WTC11 (cell line): ENCODE results near the gene ORM2. TPM values are rescaled to one million over a fixed set of nuclear protein-coding genes. Genes with fewer than 3 reads are reported as not detected.

ENCODE experiments used
- CREM ChIP-seq: sonication (generic); formaldehyde crosslinking; IDR thresholded peaks from 2 replicates; pipeline ENCODE4 v1.8.1; 2022; ENCODE audit warnings: mild to moderate bottlenecking, missing genetic modification reagents, moderate library complexity
- MXD4 ChIP-seq: fragments of 250-450 bp; sonication (Bioruptor Pico); IDR thresholded peaks from 2 replicates; pipeline ENCODE4 v1.8.0; 2021; ENCODE audit warnings: mild to moderate bottlenecking, moderate library complexity, borderline replicate concordance
- TEAD1 ChIP-seq: sonication (generic); formaldehyde crosslinking; IDR thresholded peaks from 2 replicates; pipeline ENCODE4 v1.8.0; 2022; ENCODE audit warnings: mild to moderate bottlenecking, missing genetic modification reagents
- ZBTB21 ChIP-seq: sonication (generic); formaldehyde crosslinking; IDR thresholded peaks from 2 replicates; pipeline ENCODE4 v1.8.1; 2023; ENCODE audit warnings: mild to moderate bottlenecking, missing genetic modification reagents, borderline replicate concordance
- ZNF317 ChIP-seq: sonication (generic); formaldehyde crosslinking; IDR thresholded peaks from 2 replicates; pipeline ENCODE4 v1.8.1; 2023; ENCODE audit warnings: low read depth, mild to moderate bottlenecking, moderate library complexity, missing genetic modification reagents, borderline replicate concordance
- ZNF396 ChIP-seq: fragments of 250-450 bp; sonication (Bioruptor Pico); IDR thresholded peaks from 2 replicates; pipeline ENCODE4 v1.8.0; 2021; ENCODE audit warnings: mild to moderate bottlenecking, moderate library complexity, borderline replicate concordance
- total RNA-seq: library from RNA; stranded (reverse); gene quantifications from 3 replicates; pipeline ENCODE4 v1.2.3, GENCODE V29; 2021
- TF ChIP-seq, protein P1 (sequence below): sonication (generic); formaldehyde crosslinking; IDR thresholded peaks from 2 replicates; pipeline ENCODE4 v1.8.0; 2023; ENCODE audit warnings: missing genetic modification reagents, mild to moderate bottlenecking, borderline replicate concordance
- TF ChIP-seq, protein P2 (sequence below): fragments of 250-450 bp; sonication (Bioruptor Pico); conservative IDR thresholded peaks from 2 replicates; pipeline ENCODE4 v1.9.0; 2021; ENCODE audit warnings: mild to moderate bottlenecking
- TF ChIP-seq, protein P3 (sequence below): sonication (generic); formaldehyde crosslinking; conservative IDR thresholded peaks from 2 replicates; pipeline ENCODE4 v1.8.1; 2022; ENCODE audit warnings: mild to moderate bottlenecking, missing genetic modification reagents
- TF ChIP-seq, protein P4 (sequence below): fragments of 250-450 bp; sonication (Bioruptor Pico); IDR thresholded peaks from 2 replicates; pipeline ENCODE4 v1.9.0; 2021; ENCODE audit warnings: mild to moderate bottlenecking, borderline replicate concordance
- TF ChIP-seq, protein P5 (sequence below): sonication (generic); formaldehyde crosslinking; IDR thresholded peaks from 2 replicates; pipeline ENCODE4 v1.8.1; 2022; ENCODE audit warnings: mild to moderate bottlenecking, missing genetic modification reagents, moderate library complexity, borderline replicate concordance
- TF ChIP-seq, protein P6 (sequence below): sonication (generic); formaldehyde crosslinking; IDR thresholded peaks from 2 replicates; pipeline ENCODE4 v1.8.1; 2023; ENCODE audit warnings: mild to moderate bottlenecking, missing genetic modification reagents, moderate library complexity
- TF ChIP-seq, protein P7 (sequence below): sonication (generic); formaldehyde crosslinking; IDR thresholded peaks from 2 replicates; pipeline ENCODE4 v1.8.1; 2022; ENCODE audit warnings: low read depth, mild to moderate bottlenecking, moderate library complexity, missing genetic modification reagents, borderline replicate concordance

Gene ORM2
- total RNA-seq, 1 experiment from 2014 or later, result 1.6 TPM

DNA sequence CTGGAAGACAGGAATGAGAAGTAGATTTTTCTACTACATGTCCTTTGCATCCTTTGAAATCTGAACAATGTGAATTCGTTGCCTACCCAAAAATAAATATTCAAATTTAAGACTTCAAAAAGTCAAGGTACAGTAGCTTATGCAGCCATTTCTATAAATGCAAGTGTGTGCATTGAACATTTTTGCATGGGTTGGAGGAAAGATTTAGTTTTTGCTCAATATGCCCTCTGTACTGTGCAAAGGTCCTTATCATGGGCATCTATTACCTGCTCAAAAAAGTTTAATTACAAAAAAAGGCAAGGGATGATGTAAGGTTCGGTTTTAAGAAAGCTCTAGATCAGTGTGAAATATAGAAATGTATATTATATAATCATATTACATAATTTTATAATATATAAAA, 35.5 kb downstream of the ORM2 start (continued):
- TF ChIP-seq, protein P1, sequence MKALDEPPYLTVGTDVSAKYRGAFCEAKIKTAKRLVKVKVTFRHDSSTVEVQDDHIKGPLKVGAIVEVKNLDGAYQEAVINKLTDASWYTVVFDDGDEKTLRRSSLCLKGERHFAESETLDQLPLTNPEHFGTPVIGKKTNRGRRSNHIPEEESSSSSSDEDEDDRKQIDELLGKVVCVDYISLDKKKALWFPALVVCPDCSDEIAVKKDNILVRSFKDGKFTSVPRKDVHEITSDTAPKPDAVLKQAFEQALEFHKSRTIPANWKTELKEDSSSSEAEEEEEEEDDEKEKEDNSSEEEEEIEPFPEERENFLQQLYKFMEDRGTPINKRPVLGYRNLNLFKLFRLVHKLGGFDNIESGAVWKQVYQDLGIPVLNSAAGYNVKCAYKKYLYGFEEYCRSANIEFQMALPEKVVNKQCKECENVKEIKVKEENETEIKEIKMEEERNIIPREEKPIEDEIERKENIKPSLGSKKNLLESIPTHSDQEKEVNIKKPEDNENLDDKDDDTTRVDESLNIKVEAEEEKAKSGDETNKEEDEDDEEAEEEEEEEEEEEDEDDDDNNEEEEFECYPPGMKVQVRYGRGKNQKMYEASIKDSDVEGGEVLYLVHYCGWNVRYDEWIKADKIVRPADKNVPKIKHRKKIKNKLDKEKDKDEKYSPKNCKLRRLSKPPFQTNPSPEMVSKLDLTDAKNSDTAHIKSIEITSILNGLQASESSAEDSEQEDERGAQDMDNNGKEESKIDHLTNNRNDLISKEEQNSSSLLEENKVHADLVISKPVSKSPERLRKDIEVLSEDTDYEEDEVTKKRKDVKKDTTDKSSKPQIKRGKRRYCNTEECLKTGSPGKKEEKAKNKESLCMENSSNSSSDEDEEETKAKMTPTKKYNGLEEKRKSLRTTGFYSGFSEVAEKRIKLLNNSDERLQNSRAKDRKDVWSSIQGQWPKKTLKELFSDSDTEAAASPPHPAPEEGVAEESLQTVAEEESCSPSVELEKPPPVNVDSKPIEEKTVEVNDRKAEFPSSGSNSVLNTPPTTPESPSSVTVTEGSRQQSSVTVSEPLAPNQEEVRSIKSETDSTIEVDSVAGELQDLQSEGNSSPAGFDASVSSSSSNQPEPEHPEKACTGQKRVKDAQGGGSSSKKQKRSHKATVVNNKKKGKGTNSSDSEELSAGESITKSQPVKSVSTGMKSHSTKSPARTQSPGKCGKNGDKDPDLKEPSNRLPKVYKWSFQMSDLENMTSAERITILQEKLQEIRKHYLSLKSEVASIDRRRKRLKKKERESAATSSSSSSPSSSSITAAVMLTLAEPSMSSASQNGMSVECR (CRISPR knock-in tag), result no peak
- TF ChIP-seq, protein P2, sequence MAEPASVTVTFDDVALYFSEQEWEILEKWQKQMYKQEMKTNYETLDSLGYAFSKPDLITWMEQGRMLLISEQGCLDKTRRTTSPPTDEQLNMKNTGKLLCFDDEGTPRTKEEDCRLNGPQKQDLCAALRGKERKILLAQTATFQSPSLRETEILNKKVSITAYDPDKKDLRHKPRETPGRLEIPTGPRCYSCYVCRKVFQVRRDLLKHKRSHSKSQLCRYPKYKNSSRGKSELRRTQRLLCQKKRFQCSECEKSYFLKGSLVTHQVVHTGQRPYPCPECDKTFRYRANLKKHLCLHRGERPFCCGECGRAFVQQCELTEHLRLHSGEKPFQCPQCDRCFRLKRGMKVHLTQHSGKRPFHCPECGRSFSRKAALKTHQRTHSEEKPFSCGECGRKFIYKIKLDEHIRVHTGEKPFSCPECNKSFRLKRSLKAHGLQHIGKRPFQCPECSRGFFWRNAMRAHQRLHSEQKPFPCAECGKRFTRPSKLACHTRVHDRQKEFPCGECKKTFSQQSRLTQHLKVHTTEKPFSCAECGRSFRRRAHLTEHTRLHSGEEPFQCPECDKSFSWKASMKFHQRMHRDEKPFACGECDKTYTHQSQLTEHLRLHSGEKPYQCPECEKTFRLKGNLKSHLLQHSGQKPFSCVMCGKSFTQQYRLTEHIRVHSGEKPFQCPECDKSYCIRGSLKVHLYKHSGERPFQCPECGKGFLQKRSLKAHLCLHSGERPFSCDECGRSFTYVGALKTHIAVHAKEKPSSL, result no peak
- TF ChIP-seq MXD4, result no peak
- TF ChIP-seq ZBTB21 (CRISPR knock-in tag), result no peak
- TF ChIP-seq, protein P3, sequence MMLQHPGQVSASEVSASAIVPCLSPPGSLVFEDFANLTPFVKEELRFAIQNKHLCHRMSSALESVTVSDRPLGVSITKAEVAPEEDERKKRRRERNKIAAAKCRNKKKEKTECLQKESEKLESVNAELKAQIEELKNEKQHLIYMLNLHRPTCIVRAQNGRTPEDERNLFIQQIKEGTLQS (CRISPR knock-in tag), result no peak
- TF ChIP-seq, protein P4, sequence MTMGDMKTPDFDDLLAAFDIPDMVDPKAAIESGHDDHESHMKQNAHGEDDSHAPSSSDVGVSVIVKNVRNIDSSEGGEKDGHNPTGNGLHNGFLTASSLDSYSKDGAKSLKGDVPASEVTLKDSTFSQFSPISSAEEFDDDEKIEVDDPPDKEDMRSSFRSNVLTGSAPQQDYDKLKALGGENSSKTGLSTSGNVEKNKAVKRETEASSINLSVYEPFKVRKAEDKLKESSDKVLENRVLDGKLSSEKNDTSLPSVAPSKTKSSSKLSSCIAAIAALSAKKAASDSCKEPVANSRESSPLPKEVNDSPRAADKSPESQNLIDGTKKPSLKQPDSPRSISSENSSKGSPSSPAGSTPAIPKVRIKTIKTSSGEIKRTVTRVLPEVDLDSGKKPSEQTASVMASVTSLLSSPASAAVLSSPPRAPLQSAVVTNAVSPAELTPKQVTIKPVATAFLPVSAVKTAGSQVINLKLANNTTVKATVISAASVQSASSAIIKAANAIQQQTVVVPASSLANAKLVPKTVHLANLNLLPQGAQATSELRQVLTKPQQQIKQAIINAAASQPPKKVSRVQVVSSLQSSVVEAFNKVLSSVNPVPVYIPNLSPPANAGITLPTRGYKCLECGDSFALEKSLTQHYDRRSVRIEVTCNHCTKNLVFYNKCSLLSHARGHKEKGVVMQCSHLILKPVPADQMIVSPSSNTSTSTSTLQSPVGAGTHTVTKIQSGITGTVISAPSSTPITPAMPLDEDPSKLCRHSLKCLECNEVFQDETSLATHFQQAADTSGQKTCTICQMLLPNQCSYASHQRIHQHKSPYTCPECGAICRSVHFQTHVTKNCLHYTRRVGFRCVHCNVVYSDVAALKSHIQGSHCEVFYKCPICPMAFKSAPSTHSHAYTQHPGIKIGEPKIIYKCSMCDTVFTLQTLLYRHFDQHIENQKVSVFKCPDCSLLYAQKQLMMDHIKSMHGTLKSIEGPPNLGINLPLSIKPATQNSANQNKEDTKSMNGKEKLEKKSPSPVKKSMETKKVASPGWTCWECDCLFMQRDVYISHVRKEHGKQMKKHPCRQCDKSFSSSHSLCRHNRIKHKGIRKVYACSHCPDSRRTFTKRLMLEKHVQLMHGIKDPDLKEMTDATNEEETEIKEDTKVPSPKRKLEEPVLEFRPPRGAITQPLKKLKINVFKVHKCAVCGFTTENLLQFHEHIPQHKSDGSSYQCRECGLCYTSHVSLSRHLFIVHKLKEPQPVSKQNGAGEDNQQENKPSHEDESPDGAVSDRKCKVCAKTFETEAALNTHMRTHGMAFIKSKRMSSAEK (CRISPR knock-in tag), result no peak
- TF ChIP-seq ZNF396 (CRISPR knock-in tag), result no peak
- TF ChIP-seq TEAD1 (CRISPR knock-in tag), result no peak
- TF ChIP-seq, protein P5, sequence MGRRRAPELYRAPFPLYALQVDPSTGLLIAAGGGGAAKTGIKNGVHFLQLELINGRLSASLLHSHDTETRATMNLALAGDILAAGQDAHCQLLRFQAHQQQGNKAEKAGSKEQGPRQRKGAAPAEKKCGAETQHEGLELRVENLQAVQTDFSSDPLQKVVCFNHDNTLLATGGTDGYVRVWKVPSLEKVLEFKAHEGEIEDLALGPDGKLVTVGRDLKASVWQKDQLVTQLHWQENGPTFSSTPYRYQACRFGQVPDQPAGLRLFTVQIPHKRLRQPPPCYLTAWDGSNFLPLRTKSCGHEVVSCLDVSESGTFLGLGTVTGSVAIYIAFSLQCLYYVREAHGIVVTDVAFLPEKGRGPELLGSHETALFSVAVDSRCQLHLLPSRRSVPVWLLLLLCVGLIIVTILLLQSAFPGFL (CRISPR knock-in tag), result no peak
- TF ChIP-seq, protein P6, sequence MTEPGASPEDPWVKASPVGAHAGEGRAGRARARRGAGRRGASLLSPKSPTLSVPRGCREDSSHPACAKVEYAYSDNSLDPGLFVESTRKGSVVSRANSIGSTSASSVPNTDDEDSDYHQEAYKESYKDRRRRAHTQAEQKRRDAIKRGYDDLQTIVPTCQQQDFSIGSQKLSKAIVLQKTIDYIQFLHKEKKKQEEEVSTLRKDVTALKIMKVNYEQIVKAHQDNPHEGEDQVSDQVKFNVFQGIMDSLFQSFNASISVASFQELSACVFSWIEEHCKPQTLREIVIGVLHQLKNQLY (CRISPR knock-in tag), result no peak
- no peak for TF ChIP-seq CREM (CRISPR knock-in tag)
- TF ChIP-seq, protein P7, sequence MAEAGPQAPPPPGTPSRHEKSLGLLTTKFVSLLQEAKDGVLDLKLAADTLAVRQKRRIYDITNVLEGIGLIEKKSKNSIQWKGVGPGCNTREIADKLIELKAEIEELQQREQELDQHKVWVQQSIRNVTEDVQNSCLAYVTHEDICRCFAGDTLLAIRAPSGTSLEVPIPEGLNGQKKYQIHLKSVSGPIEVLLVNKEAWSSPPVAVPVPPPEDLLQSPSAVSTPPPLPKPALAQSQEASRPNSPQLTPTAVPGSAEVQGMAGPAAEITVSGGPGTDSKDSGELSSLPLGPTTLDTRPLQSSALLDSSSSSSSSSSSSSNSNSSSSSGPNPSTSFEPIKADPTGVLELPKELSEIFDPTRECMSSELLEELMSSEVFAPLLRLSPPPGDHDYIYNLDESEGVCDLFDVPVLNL (CRISPR knock-in tag), result no peak
- no peak for TF ChIP-seq ZNF317 (CRISPR knock-in tag)
